Measurements from ENCODE around the gene NLRP10.

The NLRP10 gene

GRCh38 chr11:7973011-7973410 is 7.8 kb upstream of the NLRP10 start:
- DNase-seq (ENCODE audit: low read depth): no peak

GRCh38 chr11:7971846-7972245 is 6.6 kb upstream of the NLRP10 start:
- DNase-seq (ENCODE audit: low read depth): no peak

GRCh38 chr11:7969756-7970646 is 4.8 kb upstream of the NLRP10 start:
- no peak for DNase-seq (ENCODE audit: low read depth)

GRCh38 chr11:7968686-7969085 is 3.4 kb upstream of the NLRP10 start:
- DNase-seq (ENCODE audit: low read depth): no peak

- DNase-seq (ENCODE audit: low read depth): no peak
These were observed 2.6 kb upstream of the NLRP10 start for GRCh38 chr11:7967826-7968225.

GRCh38 chr11:7967097-7967496 is 1.9 kb upstream of the NLRP10 start:
- DNase-seq (ENCODE audit: low read depth): no peak

- DNase-seq (ENCODE audit: low read depth): no peak
These were observed 374 bp downstream of the NLRP10 start for GRCh38 chr11:7964873-7965272.

- no peak for DNase-seq (ENCODE audit: low read depth)
These were observed 986 bp downstream of the NLRP10 start for GRCh38 chr11:7964261-7964660.

- no peak for DNase-seq (ENCODE audit: low read depth)
These were observed 10.1 kb downstream of the NLRP10 start for GRCh38 chr11:7955191-7955590.

GRCh38 chr11:7949934-7950333 is 15.3 kb downstream of the NLRP10 start:
- DNase-seq (ENCODE audit: low read depth): no peak

GRCh38 chr11:7944123-7944522 is 21.1 kb downstream of the NLRP10 start:
- DNase-seq (ENCODE audit: low read depth): no peak

GRCh38 chr11:7941608-7942007 is 23.6 kb downstream of the NLRP10 start, which contains the start of gene OR10A3:
TSS of gene OR10A3 (minus strand) at chr11:7941708. CDS start at chr11:7939520, 2,188 bp downstream.
- no peak for DNase-seq (ENCODE audit: low read depth)

- DNase-seq (ENCODE audit: low read depth): no peak
These were observed 24.1 kb downstream of the NLRP10 start for GRCh38 chr11:7941146-7941545.

GRCh38 chr11:7936615-7937014 is 28.6 kb downstream of the NLRP10 start:
- no peak for DNase-seq (ENCODE audit: low read depth)

GRCh38 chr11:7931168-7931567 is 34.1 kb downstream of the NLRP10 start, which contains the start of gene OR10A6:
TSS of gene OR10A6 (minus strand) at chr11:7931268. CDS start at chr11:7928662, 2,606 bp downstream.
- DNase-seq (ENCODE audit: low read depth): no peak

- no peak for DNase-seq (ENCODE audit: low read depth)
These were observed 37.6 kb downstream of the NLRP10 start for GRCh38 chr11:7927635-7928034.

- no peak for DNase-seq (ENCODE audit: low read depth)
These were observed 40.7 kb downstream of the NLRP10 start for GRCh38 chr11:7924536-7924935.

- no peak for DNase-seq (ENCODE audit: low read depth)
These were observed 47.1 kb downstream of the NLRP10 start for GRCh38 chr11:7918141-7918540.

Data from T follicular helper cell (primary cell).